ENCODE measurements around the gene FNDC3B. TPM values are rescaled to one million over a fixed set of nuclear protein-coding genes. Genes with fewer than 3 reads are reported as not detected.

The FNDC3B gene
- total RNA-seq, 1 experiment from 2014 or later = 149 TPM

- no peak for DNase-seq (ENCODE audit: unreplicated experiment)
- Mint-ChIP-seq H3K36me3 (ENCODE audit: insufficient read depth, unreplicated experiment) (peaks cover 33% of the 10 kb centered on the region), H3K27ac (ENCODE audit: low read depth, unreplicated experiment) (no peak overlapping the region), H3K4me3 (ENCODE audit: unreplicated experiment) (no peak overlapping the region), H3K4me1 (ENCODE audit: insufficient read depth, unreplicated experiment) (peaks cover 32% of the 10 kb centered on the region), H3K27me3 (ENCODE audit: insufficient read depth, unreplicated experiment) (no peaks in the 10 kb centered on the region), H3K9me3 (ENCODE audit: unreplicated experiment) (no peaks in the 10 kb centered on the region)
- intact Hi-C loops (cut with micrococcal nuclease) = loop anchor here (5.0 kb wide), 2 partner anchors 59 to 289 kb away; no protein-coding TSS in a partner anchor
- ChIA-PET CTCF (interaction anchor here (0.9 kb wide), 1 partner anchor 62 kb away, joined by 3 read pairs; no protein-coding TSS in a partner anchor), POLR2A (interaction anchor here (0.6 to 4.5 kb wide), 8 partner anchors 10 to 298 kb away, joined by 3 to 39 read pairs (median 6); no protein-coding TSS in a partner anchor)
- TF ChIP-seq CTCF (IDR thresholded peaks at IDR 0.05; ENCODE audit: unreplicated experiment) = no peak
- BruUV-seq (replicated peaks) = no TSS peak
Observed at GRCh38 chr3:172043766-172044165, 4.4 kb downstream of the FNDC3B start.

- no peaks in the 10 kb centered on the region for H3K9me3 Mint-ChIP-seq (ENCODE audit: unreplicated experiment)
- intact Hi-C loops (cut with micrococcal nuclease) = loop anchor here (5.0 kb wide), 2 partner anchors 57 to 287 kb away; no protein-coding TSS in a partner anchor
- peak overlapping the region; percentile 57 for H3K27ac Mint-ChIP-seq (ENCODE audit: low read depth, unreplicated experiment)
- H3K27me3 Mint-ChIP-seq (ENCODE audit: insufficient read depth, unreplicated experiment) = no peaks in the 10 kb centered on the region
- CTCF ChIA-PET = interaction anchor here (0.6 to 1.9 kb wide), 8 partner anchors 9 to 287 kb away, joined by 3 to 9 read pairs (median 4); no protein-coding TSS in a partner anchor
- BruUV-seq (replicated peaks) = no TSS peak
- no peak for DNase-seq (ENCODE audit: unreplicated experiment)
- TF ChIP-seq CTCF (IDR thresholded peaks at IDR 0.05; ENCODE audit: unreplicated experiment) = no peak
- H3K4me3 Mint-ChIP-seq (ENCODE audit: unreplicated experiment) = no peak overlapping the region
- peaks cover 35% of the 10 kb centered on the region for H3K36me3 Mint-ChIP-seq (ENCODE audit: insufficient read depth, unreplicated experiment)
- H3K4me1 Mint-ChIP-seq (ENCODE audit: insufficient read depth, unreplicated experiment) = peaks cover 32% of the 10 kb centered on the region
- POLR2A ChIA-PET = interaction anchor here (0.9 to 2.5 kb wide), 5 partner anchors 10 to 234 kb away, joined by 3 to 8 read pairs (median 5); no protein-coding TSS in a partner anchor
Observed at GRCh38 chr3:172044833-172045585, 5.6 kb downstream of the FNDC3B start.

GRCh38 chr3:172046268-172046915, 7.0 kb downstream of the FNDC3B start:
- CTCF ChIA-PET = interaction anchor here (0.6 to 1.9 kb wide), 3 partner anchors 80 to 1085 kb away, joined by 3 to 9 read pairs (median 5); no protein-coding TSS in a partner anchor
- TF ChIP-seq CTCF (IDR thresholded peaks at IDR 0.05; ENCODE audit: unreplicated experiment) = no peak
- H3K9me3 Mint-ChIP-seq (ENCODE audit: unreplicated experiment) = no peaks in the 10 kb centered on the region
- peaks cover 44% of the 10 kb centered on the region for H3K36me3 Mint-ChIP-seq (ENCODE audit: insufficient read depth, unreplicated experiment)
- POLR2A ChIA-PET = interaction anchor here (1.0 to 2.5 kb wide), 4 partner anchors 8 to 57 kb away, joined by 3 to 8 read pairs (median 6); no protein-coding TSS in a partner anchor
- no peak overlapping the region for H3K4me3 Mint-ChIP-seq (ENCODE audit: unreplicated experiment)
- peaks cover 32% of the 10 kb centered on the region for H3K4me1 Mint-ChIP-seq (ENCODE audit: insufficient read depth, unreplicated experiment)
- no peaks in the 10 kb centered on the region for H3K27me3 Mint-ChIP-seq (ENCODE audit: insufficient read depth, unreplicated experiment)
- intact Hi-C loops (cut with micrococcal nuclease) = no loop called here
- no peak for DNase-seq (ENCODE audit: unreplicated experiment)
- no TSS peak for BruUV-seq (replicated peaks)
- H3K27ac Mint-ChIP-seq (ENCODE audit: low read depth, unreplicated experiment) = peak overlapping the region; percentile 25

GRCh38 chr3:172047567-172048115, 8.3 kb downstream of the FNDC3B start:
- no TSS peak for BruUV-seq (replicated peaks)
- CTCF ChIA-PET = interaction anchor here (0.7 kb wide), 1 partner anchor 19 kb away, joined by 3 read pairs; no protein-coding TSS in a partner anchor
- Mint-ChIP-seq H3K27me3 (ENCODE audit: insufficient read depth, unreplicated experiment) (no peaks in the 10 kb centered on the region), H3K36me3 (ENCODE audit: insufficient read depth, unreplicated experiment) (peaks cover 46% of the 10 kb centered on the region), H3K27ac (ENCODE audit: low read depth, unreplicated experiment) (no peak overlapping the region), H3K4me3 (ENCODE audit: unreplicated experiment) (no peak overlapping the region), H3K9me3 (ENCODE audit: unreplicated experiment) (no peaks in the 10 kb centered on the region), H3K4me1 (ENCODE audit: insufficient read depth, unreplicated experiment) (peaks cover 32% of the 10 kb centered on the region)
- no peak for DNase-seq (ENCODE audit: unreplicated experiment)
- intact Hi-C loops (cut with micrococcal nuclease) = no loop called here
- POLR2A ChIA-PET = no interaction called here
- TF ChIP-seq CTCF (IDR thresholded peaks at IDR 0.05; ENCODE audit: unreplicated experiment) = no peak
